Panc1 (cell line): ENCODE measurements around the gene CDKN2AIP. TPM values are rescaled to one million over a fixed set of nuclear protein-coding genes. Genes with fewer than 3 reads are reported as not detected.
A peak's percentile ranks its signal among the peaks of the same experiment; 100 is the strongest.

Experiments used
- ATAC-seq: fragments of 200-7000 bp; cut with Tn5 transposase; 2 replicates; pipeline ENCODE4 v1.9.1; 2020; ENCODE audit warnings: mild to moderate bottlenecking, moderate library complexity
- BruUV-seq: library from RNA; stranded (reverse); fragments of 400-500 nt; replicated peaks from 2 replicates; lab custom pipeline; 2021; lab: Mats Ljungman, UMichigan
- CTCF ChIA-PET: fragments of 300-600 bp; sonication (Branson Sonifier 250); formaldehyde crosslinking; loops from one replicate; lab custom pipeline; 2022; ENCODE audit warnings: antibody characterized with exemption; lab: Charles Lee
- POLR2A ChIA-PET: fragments of 300-600 bp; sonication (Branson Sonifier 250); formaldehyde crosslinking; loops from one replicate; lab custom pipeline; 2022; ENCODE audit warnings: antibody characterized with exemption; lab: Charles Lee
- DNase-seq: peaks from one replicate; pipeline ENCODE4 v3.0.0-alpha.2; 2010; ENCODE audit warnings: low read depth, low spot score
- H3K27ac ChIP-seq: 2 replicates; pipeline ENCODE4 v1.5.1; 2011; ENCODE audit warnings: mild to moderate bottlenecking, low read length, inconsistent platforms
- H3K27me3 ChIP-seq: fragments of 200-500 bp; sonication (Bioruptor generic); 2 replicates; pipeline ENCODE4 v1.6.0; 2014; ENCODE audit warnings: low read length, inconsistent platforms; ENCODE audit not compliant: control insufficient read depth, insufficient read depth
- H3K36me3 ChIP-seq: fragments of 200-500 bp; sonication (Bioruptor generic); 2 replicates; pipeline ENCODE4 v1.5.1; 2014; ENCODE audit warnings: inconsistent platforms, mild to moderate bottlenecking, low read length, moderate library complexity; ENCODE audit not compliant: control insufficient read depth, insufficient read depth
- H3K4me1 ChIP-seq: 2 replicates; pipeline ENCODE4 v1.5.1; 2011; ENCODE audit warnings: inconsistent platforms, mild to moderate bottlenecking, low read length, moderate library complexity; ENCODE audit not compliant: control insufficient read depth, insufficient read depth
- H3K4me3 ChIP-seq, 2 experiments: 2 replicates each; pipeline ENCODE4 v1.5.1; 2011 to 2012; ENCODE audit warnings: low read depth in 2 of 2, low read length in 2 of 2, mild to moderate bottlenecking in 2 of 2, inconsistent platforms in 1 of 2, moderate library complexity in 1 of 2
- H3K9me3 ChIP-seq: fragments of 200-500 bp; sonication (Bioruptor generic); 2 replicates; pipeline ENCODE4 v1.5.1; 2014; ENCODE audit warnings: low read depth, mild to moderate bottlenecking, inconsistent platforms, low read length, moderate library complexity; ENCODE audit not compliant: control insufficient read depth, insufficient read depth
- CTCF ChIP-seq: fragments of 450-650 bp; IDR thresholded peaks from 2 replicates; pipeline ENCODE4 v1.5.1; 2017; ENCODE audit warnings: mild to moderate bottlenecking
- POLR2AphosphoS5 ChIP-seq: IDR thresholded peaks from 2 replicates; pipeline ENCODE4 v1.6.1; 2012; ENCODE audit warnings: mild to moderate bottlenecking, low read depth, low read length, moderate library complexity
- REST ChIP-seq, 2 experiments: IDR thresholded peaks; 2 replicates each; pipeline ENCODE4 v1.6.1; 2011 to 2012; ENCODE audit warnings: low read depth in 2 of 2, control low read depth in 1 of 2, low read length in 1 of 2, mild to moderate bottlenecking in 1 of 2, moderate library complexity in 1 of 2; ENCODE audit not compliant: insufficient read depth in 1 of 2
- SIN3A ChIP-seq: IDR thresholded peaks from 2 replicates; pipeline ENCODE4 v1.6.1; 2012; ENCODE audit warnings: low read depth, mild to moderate bottlenecking, low read length, moderate library complexity, borderline replicate concordance; ENCODE audit not compliant: insufficient read depth
- TCF7L2 ChIP-seq: IDR thresholded peaks from 2 replicates; pipeline ENCODE4 v1.6.1; 2011; ENCODE audit warnings: mild to moderate bottlenecking, low read depth, low read length, inconsistent platforms
- in situ Hi-C: cut with HindIII; loops from 2 replicates; pipeline ENCODE4 v1.10.0; 2016; ENCODE audit warnings: low sequenced_read_pairs, low pct_unique_long_range_greater_than_20kb
- intact Hi-C: fragments of 100-400 bp; cut with micrococcal nuclease; formaldehyde crosslinking; loops from one replicate; pipeline ENCODE4 v1.10.0; 2022; ENCODE audit not compliant: unreplicated experiment
- total RNA-seq: library from RNA; stranded (reverse); gene quantifications from one replicate; pipeline ENCODE4 v1.2.1, GENCODE V29; 2021; ENCODE audit not compliant: unreplicated experiment

The CDKN2AIP gene
- total RNA-seq, 1 experiment from 2014 or later: 21.1 TPM

- no peak overlapping the region for H3K4me3 ChIP-seq
- no peak overlapping the region for H3K27ac ChIP-seq
- no peaks in the 10 kb centered on the region for H3K4me1 ChIP-seq
- no TSS peak for BruUV-seq
- intact Hi-C loops: loop anchor here (5.0 to 10.0 kb wide), 3 partner anchors 131 to 334 kb away; no protein-coding TSS in a partner anchor
- CTCF ChIA-PET: no interaction called here
- H3K27me3 ChIP-seq: no peaks in the 10 kb centered on the region
- in situ Hi-C loops: no loop called here
- no peaks in the 10 kb centered on the region for H3K36me3 ChIP-seq
- H3K9me3 ChIP-seq: no peaks in the 10 kb centered on the region
- DNase-seq (no peak), ATAC-seq (no peak)
- POLR2A ChIA-PET: no interaction called here
- no peak for TF ChIP-seq POLR2AphosphoS5
- no peak for TF ChIP-seq TCF7L2
- TF ChIP-seq CTCF: no peak
- TF ChIP-seq SIN3A: no peak
- TF ChIP-seq REST (IDR thresholded peaks at IDR 0.05; ENCODE audit: insufficient read depth in 1 of 2, low read depth in 2 of 2, low read length in 1 of 2): no peak
Observed at GRCh38 chr4:183470821-183471220, 26.4 kb downstream of the CDKN2AIP start.

- DNase-seq (peak; percentile 39), ATAC-seq (peak; percentile 88)
- Histone ChIP-seq H3K27me3 (no peaks in the 10 kb centered on the region), H3K36me3 (no peaks in the 10 kb centered on the region), H3K27ac (no peak overlapping the region), H3K4me3 (no peak overlapping the region), H3K9me3 (no peaks in the 10 kb centered on the region), H3K4me1 (no peaks in the 10 kb centered on the region)
- POLR2A ChIA-PET: no interaction called here
- peak; percentile 79 for TF ChIP-seq CTCF
- no peak for TF ChIP-seq SIN3A
- intact Hi-C loops: loop anchor here (5.0 to 10.0 kb wide), 3 partner anchors 130 to 333 kb away; no protein-coding TSS in a partner anchor
- BruUV-seq: no TSS peak
- in situ Hi-C loops: no loop called here
- CTCF ChIA-PET: no interaction called here
Observed at GRCh38 chr4:183471946-183472708, 27.7 kb downstream of the CDKN2AIP start.
